Stimulated activated CD4-positive, alpha-beta T cell treated with anti-CD3 and anti-CD28 coated beads, Interleukin-4, amount 100 ng/mL, for 48 hours (primary cell): ENCODE measurements around the gene ZNF557.

ENCODE experiments used
- DNase-seq, 2 donors: peaks; one replicate each; pipeline ENCODE4 v3.0.0-alpha.2; 2020; ENCODE audit warnings: low read depth in 2 of 2

ZNF557 gene

GRCh38 chr19:7125221-7125620, 55.7 kb downstream of the ZNF557 start:
- no peak for DNase-seq

- DNase-seq, result no peak
These were observed 56.6 kb downstream of the ZNF557 start for GRCh38 chr19:7126132-7126531.

- no peak for DNase-seq
These were observed 60.5 kb downstream of the ZNF557 start for GRCh38 chr19:7130043-7130442.

- no peak for DNase-seq
These were observed 62.6 kb downstream of the ZNF557 start for GRCh38 chr19:7132054-7132453.

- DNase-seq, result no peak
These were observed 67.6 kb downstream of the ZNF557 start for GRCh38 chr19:7137120-7137519.
